GM18907 (cell line): Measurements from ENCODE around the gene KCNQ2.

Experiments
- ATAC-seq: cut with Tn5 transposase; IDR thresholded peaks from one replicate; pipeline ENCODE4 v1.9.1; 2021; ENCODE audit warnings: mild to moderate bottlenecking, moderate library complexity; ENCODE audit not compliant: unreplicated experiment

The KCNQ2 gene

GRCh38 chr20:63418617-63419016, 53.8 kb downstream of the KCNQ2 start:
- no peak for ATAC-seq

GRCh38 chr20:63417738-63418120, 54.7 kb downstream of the KCNQ2 start:
- ATAC-seq = no peak

GRCh38 chr20:63417097-63417737, 55.2 kb downstream of the KCNQ2 start:
- ATAC-seq = no peak

- no peak for ATAC-seq
Measured at GRCh38 chr20:63416631-63417030, 55.8 kb downstream of the KCNQ2 start.

GRCh38 chr20:63415647-63416391, 56.6 kb downstream of the KCNQ2 start:
- ATAC-seq = no peak

- no peak for ATAC-seq
Measured at GRCh38 chr20:63414720-63415430, 57.6 kb downstream of the KCNQ2 start.

GRCh38 chr20:63413963-63414684, 58.3 kb downstream of the KCNQ2 start:
- no peak for ATAC-seq

- ATAC-seq = no peak
Measured at GRCh38 chr20:63413323-63413722, 59.1 kb downstream of the KCNQ2 start.

GRCh38 chr20:63412889-63413288, 59.6 kb downstream of the KCNQ2 start:
- ATAC-seq = no peak

GRCh38 chr20:63411898-63412631, 60.4 kb downstream of the KCNQ2 start:
- no peak for ATAC-seq

- no peak for ATAC-seq
Measured at GRCh38 chr20:63411151-63411897, 61.1 kb downstream of the KCNQ2 start.

GRCh38 chr20:63409834-63410435, 62.5 kb downstream of the KCNQ2 start:
- ATAC-seq = no peak

- no peak for ATAC-seq
Measured at GRCh38 chr20:63409066-63409833, 63.2 kb downstream of the KCNQ2 start.

- ATAC-seq = no peak
Measured at GRCh38 chr20:63408684-63409046, 63.8 kb downstream of the KCNQ2 start.

- ATAC-seq = no peak
Measured at GRCh38 chr20:63407928-63408683, 64.3 kb downstream of the KCNQ2 start.

- ATAC-seq = no peak
Measured at GRCh38 chr20:63406617-63407245, 65.7 kb downstream of the KCNQ2 start.

GRCh38 chr20:63406011-63406410, 66.4 kb downstream of the KCNQ2 start:
- no peak for ATAC-seq
